HG03280 (cell line): ENCODE measurements around the gene HNRNPH3.

ENCODE experiments used
- ATAC-seq: cut with Tn5 transposase; IDR thresholded peaks from one replicate; pipeline ENCODE4 v1.9.1; 2021; ENCODE audit warnings: mild to moderate bottlenecking, moderate library complexity; ENCODE audit not compliant: unreplicated experiment

Gene HNRNPH3

DNA sequence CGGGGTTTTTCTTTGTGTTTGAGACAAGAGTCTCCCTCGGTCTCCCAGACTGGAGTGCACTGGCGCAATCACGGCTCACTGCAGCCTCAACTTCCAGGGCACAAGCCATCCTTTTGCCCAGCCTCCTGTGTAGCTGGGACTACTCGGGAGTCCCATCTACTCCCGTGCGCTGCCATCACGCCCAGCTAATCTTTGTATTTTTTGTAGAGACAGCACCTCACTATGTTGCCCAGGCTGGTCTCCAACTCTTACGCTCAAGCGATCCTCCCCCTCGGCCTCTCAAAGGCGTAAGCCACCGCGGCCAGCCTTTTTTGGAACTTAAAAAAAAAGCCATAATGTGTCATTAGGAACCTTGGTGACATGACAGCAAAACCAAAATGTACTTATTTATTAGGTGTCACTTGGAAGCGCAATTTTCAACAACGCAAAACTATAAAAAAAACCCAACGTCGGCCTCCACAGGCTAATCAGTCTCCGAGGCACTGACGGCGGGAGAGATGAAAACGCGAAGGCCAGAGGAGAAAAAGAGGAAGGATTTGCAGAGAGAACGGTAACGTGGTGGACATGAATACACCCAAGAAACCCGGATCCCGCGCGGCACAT, 911 bp upstream of the HNRNPH3 start:
- ATAC-seq = no peak

DNA sequence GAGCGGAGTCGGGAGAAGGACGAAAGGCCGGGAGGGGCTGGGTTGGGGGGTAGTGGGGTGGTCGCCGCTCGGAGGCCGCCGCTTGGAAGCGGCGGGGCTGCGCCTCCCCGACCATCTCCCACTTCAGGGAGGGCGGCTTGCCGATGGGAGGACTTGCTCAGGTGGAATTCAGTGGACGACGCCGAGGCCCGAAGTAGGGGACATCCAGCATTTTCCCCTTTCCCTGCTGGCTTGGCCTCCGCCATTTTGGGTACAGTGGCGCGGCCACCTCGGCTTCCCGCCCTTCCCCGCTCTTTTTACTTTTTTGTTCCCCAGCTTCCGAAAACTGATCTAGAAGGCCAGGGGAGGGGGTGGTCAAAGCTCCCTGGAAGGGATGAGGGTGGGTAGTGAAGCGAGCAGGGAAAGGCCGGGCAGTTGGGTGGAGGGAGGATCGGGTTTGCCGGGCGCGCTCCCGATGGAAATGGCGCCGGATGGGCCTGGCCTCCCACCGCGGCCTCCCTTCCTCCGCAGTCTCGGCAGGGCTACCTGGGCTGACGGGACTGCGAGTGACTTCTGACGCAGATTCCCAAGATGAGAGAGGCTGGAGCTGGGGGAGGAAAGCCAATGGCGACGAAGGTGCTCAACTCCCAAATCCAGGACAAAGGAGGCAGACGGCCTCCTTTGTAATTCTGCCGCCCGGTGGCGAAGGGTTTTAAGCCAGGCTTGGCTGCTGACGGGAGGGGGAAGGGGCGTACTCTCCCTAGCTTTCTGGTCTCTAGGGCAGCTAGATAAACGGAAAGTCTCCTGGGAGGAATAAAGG, 594 bp downstream of the HNRNPH3 start, which contains the start of gene PBLD:
Gene PBLD (minus strand): TSS at position 670 of the 799 bp plus-strand sequence. CDS start 26,084 bp downstream, outside the sequence.
- peak; percentile 22 for ATAC-seq

DNA sequence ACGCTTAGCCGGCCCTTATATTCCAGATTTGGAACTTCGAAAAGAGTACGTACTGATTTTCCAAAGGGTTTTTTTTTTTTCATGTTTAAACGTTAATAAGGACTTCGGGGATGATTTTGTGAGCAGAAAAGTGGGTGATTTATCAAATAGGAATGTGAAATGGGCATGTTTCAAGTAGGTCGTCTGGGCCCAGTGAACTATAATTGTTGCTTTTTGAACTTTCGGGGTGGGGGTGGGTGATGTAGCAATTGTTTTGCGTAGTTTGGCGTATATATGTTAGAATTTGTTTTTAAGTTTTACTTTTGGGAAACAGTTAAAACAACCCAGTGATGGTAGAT, 1.2 kb downstream of the HNRNPH3 start:
- no peak for ATAC-seq

DNA sequence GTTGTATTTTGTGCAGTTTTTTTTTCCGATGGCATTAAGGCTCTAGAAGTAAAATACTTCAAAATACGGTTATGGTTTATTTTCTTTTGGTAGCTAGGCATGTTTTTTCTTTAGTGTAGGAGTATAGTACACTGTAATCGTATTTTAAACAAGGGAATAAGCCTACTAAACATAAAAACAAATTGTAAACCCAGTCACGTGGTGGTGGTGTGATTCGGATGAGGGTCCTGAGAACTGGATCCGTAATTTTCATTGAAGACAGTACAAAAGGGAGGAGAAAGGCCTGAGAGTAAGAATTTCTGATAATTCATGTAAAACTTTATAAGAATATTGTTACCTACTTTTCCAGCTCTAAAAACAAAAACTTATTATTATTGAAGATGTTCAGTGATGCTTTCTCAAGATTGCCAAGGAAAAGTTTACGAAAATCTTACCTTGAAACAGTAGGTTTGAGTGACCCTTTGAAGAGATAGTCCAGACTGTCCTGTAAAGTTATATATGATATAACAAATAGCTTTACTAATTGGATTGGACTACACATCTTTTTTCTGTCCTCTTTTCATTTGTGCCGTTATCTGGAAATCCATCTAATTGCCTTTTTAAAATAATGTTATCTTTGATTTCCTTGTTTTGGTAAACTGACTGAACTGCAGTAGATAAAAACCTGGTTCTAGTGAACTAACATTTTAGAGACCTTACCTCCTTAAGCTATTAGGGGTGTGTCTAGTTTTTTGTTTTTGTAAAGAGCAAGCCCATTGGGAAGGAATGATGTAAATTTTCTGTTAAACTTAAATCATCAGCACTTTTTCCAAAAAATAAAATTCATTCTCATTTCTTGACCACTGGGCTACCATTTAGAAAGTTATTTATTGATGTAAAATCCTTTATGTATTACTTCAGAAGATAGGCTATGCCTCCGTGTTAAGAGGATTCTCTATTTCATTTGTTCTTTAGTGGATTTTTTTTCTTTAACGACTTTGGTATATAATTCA, 1.9 kb downstream of the HNRNPH3 start:
- no peak for ATAC-seq

DNA sequence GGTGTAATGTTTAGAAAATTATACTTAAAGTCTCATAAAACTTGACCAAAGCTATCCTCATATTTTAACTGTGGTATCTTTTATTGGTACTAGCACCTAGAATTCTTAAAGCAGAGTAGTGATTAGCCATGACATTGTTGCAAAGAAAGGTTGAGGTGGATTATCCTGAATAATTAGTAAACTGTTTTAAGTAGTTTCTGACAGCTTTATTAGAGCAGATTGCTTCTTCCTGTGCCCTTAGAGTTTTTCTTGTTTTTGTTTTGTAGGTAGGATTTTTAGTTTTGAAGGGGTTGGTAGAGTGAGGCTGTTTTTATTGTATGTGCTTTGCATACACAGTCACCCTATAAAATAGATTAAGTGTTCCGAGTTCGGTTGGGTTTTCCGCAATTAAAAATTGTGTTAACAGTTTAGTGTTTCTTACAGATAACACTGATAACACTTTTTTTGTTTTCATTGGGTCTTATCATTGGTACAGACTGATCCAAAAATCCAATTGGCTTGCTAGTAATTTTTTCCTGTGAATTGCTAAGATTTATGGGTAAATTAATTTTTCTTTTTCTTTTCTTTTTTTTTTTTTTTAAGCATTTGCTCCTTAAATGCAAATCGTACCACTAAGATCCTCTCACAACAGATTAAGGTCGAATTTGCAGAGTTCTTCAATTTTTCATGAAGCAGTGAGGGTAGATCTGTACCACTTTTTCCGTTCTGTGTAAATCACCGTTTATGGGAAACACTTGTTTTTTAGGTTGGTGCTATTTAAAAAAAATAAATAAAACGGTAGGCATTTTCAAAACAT, 3.0 kb downstream of the HNRNPH3 start:
- ATAC-seq = no peak

DNA sequence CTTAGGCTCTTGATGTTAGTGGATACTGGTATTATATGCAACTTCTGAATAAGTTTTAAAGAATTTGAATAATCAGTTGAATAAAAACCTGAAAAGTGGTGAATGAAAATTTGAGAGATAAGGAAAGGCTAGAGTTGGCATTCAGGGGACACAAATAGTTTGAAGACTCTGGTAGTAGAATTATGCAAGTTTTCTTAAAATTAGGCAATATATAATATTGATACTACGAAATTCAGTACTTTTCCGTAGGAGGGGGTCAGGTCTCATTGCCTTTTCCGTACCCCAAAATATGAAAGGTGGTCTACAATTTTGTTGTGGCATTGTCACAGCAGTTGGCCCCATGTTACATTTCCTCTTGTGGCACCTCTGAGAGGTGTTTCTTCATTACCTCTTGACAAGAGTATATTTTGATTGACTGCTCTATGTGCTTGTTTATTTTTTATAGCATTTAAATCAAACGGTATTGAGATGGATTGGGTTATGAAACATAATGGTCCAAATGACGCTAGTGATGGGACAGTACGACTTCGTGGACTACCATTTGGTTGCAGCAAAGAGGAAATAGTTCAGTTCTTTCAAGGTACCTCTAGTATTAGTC, 5.0 kb downstream of the HNRNPH3 start:
- ATAC-seq = no peak

DNA sequence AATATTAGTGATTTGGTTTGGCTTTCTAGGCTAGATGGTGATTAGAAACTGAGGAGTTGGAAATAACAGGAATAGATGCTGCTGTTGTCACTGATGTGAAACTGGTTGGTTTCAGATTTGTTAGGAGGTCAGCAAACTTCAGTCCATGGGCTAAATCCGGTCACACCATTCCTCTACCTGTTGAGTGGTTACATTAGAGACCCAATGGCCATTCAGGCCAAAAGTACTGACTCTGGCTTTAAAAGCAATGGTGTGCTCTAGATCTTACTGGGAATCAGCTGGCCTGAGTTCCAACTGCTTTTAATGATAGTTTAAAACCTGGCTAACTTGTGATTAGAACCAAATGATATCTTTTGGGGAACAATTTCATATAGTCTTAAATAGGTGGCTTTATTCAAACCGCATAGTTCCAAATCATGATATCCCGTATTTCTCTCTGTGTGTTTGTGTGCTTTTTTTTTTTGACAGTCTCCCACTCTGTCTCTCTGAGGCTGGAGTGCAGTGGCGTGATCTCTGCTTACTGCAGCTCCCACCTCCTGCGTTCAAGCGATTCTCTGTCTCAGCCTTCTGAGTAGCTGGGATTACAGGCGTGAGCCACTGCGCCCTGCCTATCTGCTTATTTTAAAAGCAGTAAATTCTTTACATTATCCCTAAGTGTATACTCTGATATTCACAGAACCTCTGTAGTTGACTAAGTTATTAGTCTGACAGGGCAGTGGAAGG, 8.7 kb downstream of the HNRNPH3 start:
- ATAC-seq = no peak

DNA sequence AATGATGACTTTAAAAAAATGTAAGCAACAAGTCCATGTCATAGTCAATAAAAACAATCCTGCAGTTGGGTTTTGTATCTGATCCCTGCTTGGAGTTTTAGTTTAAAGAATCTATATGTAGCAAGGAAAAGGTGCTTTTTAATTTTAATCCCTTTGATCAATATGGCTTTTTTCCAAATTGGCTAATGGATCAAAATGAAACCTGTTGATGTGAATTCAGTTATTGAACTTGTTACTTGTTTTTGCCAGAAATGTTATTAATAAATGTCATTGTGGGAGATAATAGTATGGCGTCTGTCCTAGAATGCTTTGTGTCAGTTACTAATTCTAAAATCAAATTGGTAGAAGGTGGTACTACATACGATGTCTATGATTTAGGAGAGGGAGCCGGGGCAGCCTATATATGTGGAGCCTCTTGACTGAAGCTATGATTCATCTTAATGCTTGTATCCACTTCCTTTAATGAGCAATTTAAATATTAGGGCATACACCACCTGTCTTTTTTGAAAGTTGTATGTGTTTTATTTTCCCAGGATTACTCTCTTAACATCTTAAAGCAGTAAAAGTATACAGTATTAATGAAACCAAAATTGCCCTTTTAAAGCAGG, 11.1 kb downstream of the HNRNPH3 start:
- no peak for ATAC-seq

DNA sequence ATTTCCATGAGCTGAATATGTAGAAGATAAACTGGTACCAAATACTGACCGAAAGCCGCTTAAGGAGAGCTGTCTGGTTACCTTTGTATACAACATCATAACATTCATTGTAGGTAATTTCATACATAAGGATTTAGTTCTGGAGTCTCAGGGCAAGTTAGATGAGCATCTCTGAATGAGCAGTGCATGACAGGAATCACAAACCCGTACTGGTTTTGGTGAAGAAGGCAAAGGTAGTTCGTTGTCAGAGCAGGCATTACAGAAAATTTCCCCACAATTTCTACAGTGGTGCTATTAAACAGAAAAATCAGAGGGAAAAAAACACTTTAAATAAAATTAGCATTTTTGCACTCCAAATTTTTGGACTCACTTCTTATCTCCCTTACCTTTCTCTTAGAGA, 13.8 kb downstream of the HNRNPH3 start:
- ATAC-seq = no peak

DNA sequence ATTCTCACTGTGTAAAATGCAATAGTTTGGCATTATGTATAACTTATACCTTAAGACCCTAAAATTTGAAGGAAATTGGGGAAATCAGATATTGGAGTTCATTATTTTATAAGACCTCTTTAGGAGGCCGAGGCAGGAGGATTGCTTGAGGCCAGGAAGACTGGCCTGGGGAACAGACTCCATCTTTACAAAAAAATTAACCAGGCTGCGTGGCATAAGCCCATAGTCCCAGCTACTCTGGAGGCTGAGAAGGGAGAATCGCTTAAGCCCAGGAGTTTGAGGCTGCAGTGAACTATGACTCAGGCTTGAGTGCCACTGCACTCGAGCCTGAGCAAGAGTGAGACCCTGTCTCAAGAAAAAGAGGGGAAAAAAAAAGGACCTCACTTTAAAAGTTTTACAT, 14.9 kb downstream of the HNRNPH3 start:
- no peak for ATAC-seq

DNA sequence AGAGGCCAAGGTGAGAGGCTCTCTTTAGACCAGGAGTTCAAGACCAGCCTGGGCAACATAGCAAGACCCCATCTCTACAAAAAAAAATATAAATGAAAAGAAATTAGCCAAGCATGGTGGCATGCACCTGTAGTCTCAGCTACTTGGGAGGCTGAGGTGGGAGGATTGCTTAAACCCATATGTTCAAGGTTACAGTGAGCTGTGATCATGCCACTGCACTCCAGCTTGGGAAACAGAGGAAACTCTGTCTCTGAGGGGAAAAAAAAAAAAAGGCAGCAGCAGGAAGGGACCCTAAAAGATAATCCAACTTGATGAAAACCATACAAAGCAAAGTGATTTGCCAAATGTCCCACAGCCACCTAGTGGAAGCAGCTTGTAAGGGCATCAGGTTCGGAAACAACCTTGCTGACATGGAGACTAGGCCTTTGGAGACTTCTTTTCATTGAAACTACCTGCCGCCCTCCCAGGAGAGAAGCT, 16.4 kb downstream of the HNRNPH3 start:
- ATAC-seq = no peak

DNA sequence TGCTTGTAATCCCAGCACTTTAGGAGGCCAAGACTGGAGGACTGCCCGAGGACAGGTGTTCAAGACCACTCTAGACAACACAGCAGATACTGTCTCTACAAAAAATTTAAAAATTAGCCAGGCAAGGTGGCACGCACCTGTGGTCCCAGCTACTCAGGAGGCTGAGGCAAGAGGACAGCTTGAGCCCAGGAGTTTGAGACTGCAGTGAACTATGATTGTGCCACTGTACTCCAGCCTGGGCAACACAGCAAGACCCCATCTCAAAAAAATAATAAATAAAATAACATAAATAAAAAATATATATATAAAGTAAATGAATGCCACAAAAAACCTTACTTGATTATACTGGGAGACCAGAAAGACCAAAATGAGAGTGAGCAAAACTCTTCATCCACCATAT, 21.7 kb downstream of the HNRNPH3 start:
- no peak for ATAC-seq

DNA sequence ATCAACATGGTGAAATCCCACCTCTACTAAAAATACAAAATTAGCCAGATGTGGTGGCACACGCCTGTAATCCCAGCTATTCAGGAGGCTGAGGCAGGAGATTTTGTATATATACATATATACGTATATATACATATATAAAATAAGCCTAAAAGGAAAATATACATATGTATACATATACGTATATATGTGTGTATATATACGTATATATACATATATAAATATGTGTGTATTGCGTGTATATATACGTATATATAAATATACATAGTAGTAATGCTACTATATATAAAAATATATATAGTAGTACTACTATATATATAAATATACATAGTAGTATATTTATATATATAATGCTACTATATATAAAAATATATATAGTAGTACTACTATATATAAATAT, 27.3 kb downstream of the HNRNPH3 start:
- ATAC-seq = no peak

DNA sequence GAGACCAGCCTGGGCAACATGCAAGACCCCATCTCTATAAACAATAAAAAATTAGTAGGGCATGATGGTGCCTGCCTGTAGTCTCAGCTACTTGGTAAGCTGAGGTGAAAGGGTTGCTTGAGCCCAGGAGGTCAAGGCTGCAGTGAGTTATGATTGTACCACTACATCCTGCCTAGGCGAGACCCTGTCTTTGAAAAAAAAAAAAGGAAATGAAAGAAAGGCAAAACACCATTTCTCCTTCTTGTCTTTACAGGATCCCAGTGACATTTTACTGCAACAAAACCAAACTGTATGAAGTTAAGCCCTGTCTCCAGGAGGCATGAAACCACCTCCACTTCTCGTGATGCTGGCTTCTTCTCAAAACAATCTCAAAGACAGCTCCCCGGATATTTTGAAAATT, 30.7 kb downstream of the HNRNPH3 start:
- no peak for ATAC-seq

DNA sequence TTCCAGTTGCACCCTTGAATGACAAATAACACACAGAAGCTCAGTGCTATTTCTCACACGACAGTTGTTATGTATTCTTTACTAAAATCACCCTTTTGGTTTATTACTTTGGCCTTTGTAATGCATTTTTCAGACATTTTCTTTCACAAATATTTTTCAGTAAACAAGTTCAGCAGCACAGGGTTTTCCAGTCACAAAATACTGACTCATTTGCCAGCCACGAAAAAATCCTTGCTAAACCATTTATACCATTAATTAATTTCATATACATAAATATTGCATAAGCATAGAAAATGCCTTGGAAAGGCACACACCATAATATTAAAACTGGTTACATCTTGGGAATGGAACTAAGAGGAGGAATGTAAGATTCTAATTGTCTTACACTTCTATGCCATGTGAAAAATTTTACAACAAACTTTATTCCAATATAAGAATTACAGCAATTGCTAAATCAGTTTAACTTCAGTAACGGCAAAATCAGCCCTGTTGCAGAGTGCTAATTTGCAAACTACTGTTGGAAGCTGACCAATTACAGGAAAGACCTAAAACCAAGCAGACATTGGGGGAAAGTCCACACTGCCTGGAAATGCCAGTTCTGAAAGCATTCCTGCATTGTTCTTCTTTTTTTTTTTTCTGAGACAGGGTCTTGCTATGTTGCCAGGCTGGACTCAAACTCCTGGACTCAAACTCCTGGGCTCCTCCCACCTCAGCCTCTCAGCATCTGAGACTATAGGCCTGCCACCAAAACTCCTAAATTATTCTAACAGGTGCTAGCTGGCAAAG, 32.4 kb downstream of the HNRNPH3 start:
- no peak for ATAC-seq

DNA sequence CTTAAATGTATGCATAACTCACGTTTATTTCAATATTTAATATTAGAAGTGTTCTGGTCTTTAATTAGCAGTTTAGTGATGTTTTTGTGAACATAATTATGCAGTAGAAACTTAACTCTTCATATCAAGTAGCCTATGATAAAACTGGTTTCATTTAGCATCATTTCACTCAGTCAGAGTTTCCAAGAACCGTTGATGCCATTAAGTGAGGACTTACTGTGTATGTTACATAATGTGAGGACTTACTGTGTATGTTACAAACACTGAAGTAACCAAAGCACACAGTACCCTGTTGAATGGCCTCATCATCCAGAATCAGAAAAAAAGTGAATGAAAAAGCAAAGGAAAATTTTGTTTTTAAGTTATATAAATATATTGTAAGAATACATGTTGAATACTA, 33.7 kb downstream of the HNRNPH3 start:
- no peak for ATAC-seq

DNA sequence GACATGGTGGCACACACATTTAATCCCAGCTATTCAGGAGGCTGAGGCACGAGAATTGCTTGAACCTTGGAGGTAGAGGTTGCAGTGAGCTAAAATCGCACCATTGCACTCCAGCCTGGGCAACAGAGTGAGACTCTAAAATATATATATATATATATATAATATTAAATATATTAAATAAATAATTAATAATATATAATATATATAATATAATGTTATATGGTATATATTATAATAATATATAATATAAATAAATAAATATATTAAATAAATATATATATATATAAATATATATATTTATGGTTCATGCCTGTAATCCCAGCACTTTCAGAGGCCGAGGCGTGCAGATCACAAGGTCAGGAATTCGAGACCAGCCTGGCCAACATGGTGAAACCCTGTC, 34.7 kb downstream of the HNRNPH3 start:
- no peak for ATAC-seq

DNA sequence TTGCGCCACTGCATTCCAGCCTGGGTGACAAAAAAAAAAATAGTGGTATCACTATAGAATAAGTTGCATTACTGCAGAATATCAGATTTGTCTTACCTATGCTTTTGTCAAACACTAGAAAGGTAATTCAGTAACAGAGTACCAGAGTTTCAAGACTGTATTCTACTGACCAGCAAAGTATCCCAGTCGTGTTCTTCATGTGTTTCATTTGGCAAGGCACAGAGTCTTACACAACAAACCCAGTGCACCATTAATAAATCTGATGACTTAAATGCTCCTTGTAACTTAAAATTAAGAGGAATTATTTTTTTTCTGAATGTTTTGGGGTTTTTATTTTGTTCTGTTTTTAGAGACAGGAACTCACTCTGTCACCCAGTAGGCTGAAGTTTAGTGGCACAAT, 35.3 kb downstream of the HNRNPH3 start:
- ATAC-seq = no peak
